GM21529 (cell line): Measurements from ENCODE around the gene TNRC18.
"Not testable (repeated sequence)": the region's sequence is repeated elsewhere in the genome, so short reads cannot be mapped to it uniquely, and the experiment has no call there.

ENCODE experiments used
- ATAC-seq: cut with Tn5 transposase; IDR thresholded peaks from one replicate; pipeline ENCODE4 v1.9.1; 2021; ENCODE audit not compliant: unreplicated experiment

TNRC18 gene

DNA sequence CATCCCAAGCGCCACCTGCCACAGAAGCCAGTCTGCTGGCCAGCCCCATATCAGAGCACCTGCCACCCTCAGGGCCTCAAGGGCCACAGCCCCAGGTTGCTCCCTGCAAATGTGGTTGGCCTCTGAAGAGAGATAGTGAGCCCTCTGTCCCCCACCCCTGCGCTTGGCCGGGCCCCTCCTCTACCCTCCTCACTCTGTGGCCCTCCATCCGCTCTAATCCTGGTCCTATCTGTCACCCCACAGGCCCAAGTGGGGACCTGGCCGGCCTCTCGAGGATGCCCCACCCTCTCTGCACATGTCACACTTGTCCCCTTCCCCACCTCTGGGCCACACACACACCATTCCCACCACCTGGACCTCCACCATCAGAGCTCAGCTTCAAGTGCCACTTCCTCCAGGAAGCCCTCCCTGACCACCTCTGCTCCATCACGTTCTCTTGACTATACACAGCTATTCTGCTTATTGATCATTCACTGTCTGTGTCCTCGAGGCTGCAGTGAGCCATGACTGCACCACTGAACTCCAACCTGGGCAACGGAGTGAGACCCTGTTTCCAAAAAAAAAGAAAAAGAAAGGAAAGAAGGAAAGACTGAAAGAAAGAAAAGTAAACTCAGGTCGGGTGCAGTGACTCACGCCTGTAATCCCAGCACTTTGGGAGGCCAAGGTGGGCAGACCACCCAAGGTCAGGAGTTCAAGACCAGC, 42.4 kb downstream of the TNRC18 start:
- no peak for ATAC-seq

DNA sequence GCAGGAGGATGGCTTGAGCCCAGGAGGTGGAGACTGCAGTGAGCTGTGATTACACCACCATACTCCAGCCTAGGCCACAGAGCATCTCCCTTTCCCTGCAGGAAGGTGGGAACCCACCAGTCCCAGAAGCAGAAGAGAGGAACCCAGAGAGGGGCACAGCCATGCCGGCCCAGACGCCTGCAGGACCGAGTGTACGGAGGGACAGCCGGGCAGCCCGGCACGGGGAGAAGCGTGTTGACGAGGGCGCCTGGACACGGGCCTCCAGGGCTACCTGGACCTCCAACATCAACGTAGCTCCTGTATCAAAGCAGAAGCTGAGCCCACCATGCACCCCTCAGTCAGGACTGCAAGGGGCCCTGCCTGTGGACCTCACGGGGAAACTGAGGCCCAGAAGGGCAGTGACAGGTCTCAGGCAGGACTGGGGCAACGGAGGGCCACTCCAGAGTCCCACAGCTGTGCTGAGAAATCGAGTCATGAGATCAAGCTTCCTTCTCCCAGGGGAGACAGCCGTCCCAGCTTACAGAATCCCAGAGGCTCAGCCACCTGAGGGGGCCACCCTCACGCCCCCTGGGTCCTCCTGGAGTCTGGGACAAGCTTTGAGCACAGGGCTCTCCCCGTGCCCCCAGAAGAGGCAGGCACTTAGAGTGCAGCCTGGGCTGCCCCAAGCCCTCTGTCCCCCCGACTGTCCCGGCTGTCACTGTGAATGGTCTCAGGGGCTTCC, 43.1 kb downstream of the TNRC18 start:
- ATAC-seq = no peak

DNA sequence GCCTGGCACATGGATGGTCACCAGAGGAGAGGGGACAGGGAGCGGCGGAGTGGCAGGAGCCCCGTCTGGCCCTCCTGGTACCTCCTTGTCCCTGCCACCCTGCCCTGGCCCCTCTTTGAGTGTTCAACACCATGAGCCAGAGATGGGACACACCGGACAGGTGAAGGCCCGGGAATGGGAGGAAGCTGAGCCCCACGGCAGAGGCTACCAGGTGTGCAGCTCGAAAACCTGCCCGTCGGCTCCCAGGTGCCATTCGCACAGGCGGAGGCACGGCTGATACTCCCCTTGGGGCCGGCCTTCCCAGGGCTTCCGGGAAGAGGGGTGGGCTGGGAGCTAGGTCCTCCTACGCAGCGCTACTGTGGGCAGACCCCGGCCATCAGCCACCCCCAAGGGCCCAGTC, 44.1 kb downstream of the TNRC18 start:
- no peak for ATAC-seq

DNA sequence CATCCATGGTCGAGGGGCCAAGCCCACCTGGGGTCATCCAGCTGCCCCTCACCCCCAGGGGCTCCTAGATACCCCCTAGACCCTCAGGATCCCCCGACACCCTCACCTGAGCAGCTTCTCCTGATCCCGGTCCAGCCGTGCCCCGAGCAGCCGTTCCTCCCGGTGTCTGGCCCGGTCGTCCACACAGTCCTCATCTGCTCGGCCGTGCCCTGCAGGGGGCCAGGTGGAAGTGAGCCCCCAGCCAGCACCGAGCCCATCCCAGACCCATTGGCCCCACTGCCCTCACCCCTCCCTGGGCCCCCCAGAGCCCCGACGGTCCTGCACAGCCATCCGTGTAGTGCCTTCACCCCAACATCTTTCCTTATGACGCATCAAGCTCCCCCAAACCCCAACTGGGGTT, 45.8 kb downstream of the TNRC18 start:
- no peak for ATAC-seq

DNA sequence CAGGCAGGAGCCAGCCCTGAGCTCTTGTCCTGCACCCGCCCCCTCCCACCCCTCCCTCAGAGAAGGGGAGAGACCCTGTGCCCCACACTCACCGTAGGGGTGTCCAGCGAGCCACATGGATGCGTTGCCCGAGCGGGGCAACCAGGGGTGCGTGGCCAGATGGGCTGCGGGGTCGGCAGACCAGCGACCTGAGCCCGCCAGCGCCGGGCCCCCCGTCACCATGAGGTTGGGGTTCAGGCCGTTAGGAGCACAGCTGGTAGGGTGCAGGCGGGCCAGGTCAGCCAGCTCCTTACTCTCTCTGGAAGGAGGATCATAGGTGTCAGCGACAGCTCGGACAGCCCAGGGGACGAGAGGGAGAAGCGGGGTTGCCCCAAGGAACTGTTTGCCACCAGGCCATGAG, 46.4 kb downstream of the TNRC18 start:
- ATAC-seq = no peak

DNA sequence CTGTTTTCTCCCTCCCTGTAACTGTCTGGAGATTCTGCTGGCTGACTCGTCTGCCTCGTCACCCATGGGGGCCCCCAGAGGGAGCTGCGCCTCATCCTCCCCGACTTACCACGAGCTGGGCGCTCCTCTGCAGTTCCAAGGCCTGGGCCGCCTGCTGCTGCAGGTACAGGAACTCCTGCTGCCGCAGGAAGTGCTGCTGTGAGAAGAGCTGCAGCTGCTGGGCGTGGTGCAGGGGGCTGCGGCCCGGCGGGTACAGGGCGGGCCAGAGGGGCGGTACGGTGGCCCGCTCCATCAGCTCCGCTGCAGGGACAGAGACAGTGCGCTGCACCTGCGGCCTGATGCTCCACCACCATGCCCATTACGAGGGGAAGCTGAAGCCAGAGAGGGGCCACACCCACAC, 47.7 kb downstream of the TNRC18 start:
- ATAC-seq = no peak

DNA sequence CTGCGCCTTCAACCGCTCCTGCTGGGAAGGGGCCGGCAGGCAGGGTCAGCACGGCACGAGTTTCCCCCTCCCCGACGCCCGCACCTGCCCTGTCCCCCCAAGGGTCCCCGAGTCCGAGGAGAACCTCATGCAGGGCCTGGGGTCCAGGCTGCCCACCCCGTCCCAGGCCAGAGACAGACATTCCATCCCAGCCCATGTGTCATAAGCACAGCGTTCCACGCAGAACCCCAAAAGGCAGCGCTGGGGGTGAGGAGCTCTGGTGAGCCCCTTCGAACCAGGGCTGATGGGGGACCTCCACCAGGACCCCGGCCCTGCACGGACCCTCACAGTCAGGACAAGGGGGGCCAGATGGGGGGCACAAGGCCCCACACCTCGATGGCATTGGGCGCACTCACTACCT, 49.2 kb downstream of the TNRC18 start:
- ATAC-seq = no peak

DNA sequence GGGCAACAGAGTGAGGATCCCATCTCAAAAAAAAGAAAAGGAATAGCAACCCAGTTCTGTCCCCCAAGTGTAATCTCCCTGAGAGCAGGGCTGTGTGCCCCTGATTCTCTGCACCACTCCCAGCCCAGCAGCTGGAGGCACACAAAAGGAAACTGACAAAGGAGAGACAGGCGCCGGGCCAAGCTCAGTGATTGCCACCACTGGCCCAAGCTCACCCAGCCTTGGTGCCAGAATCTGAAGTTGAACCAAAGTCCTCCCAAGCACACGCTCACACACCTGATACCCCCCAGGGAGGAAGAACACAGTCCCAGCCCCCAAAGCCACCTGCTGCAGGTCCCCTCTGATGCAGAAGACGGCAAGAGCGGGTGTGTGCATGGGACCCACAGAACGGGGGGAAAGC, 50.3 kb downstream of the TNRC18 start:
- no peak for ATAC-seq

DNA sequence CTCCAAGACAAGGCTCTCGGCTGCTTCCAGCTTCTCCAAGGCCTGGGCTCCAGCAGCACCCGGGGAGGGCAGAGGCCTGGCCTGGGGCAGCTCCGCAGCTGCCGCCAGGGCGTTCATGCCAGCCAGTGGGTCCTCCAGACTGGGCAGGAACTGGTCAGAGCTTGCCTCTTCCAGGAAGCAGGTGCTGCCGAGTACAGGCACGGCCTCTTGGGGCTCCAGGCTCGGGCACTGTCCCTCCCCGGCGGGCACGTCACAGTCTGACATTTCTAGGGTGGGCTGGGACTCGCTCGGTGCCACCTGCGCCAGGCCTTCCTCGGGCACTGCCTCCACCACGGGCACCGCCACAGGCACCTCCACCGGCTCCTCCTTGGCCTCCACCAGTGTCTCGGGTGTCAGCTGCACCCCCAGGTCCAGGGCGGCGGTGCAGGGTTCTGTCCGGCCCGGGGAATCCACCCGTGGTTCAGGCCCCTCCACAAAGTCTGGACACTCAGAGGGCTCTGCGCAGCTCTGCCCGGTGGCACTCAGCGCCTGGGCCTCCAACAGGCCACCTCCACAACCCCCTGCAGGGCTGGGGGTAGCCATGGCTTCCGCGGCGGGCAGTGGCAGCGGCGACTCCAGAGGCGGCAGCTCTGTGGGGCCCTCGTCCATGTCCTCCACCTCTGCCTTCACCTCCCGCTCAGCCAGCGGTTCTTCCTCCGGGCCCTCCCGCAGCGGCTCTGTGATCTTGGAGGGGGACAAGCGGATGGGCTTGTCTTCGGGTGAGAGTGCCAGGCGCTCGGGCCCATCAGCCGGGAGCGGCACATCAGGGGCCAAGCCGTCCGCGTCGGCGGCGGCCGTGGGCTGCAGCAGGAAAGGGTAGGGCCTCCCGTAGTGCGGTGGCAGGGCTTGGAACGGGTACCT, 52.9 kb downstream of the TNRC18 start:
- no peak for ATAC-seq

DNA sequence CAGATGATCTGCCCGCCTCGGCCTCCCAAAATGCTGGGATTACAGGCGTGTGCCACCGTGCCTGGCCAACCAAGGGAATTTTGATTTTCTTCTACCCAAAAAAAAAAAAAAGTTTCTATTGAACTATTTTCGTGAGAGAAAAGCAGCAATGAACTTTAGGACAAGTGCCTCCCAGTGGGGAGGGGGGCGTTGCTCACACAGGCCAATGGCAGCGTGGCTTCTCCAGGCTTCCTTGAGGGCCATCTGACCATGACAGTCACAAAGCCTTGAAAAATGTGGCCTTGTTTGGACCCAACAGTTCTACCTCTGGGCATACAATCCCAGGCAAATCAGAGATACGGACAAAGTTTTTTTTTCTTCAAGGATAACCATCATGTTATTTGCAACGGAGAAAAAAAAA, 56.0 kb downstream of the TNRC18 start:
- ATAC-seq = no peak

DNA sequence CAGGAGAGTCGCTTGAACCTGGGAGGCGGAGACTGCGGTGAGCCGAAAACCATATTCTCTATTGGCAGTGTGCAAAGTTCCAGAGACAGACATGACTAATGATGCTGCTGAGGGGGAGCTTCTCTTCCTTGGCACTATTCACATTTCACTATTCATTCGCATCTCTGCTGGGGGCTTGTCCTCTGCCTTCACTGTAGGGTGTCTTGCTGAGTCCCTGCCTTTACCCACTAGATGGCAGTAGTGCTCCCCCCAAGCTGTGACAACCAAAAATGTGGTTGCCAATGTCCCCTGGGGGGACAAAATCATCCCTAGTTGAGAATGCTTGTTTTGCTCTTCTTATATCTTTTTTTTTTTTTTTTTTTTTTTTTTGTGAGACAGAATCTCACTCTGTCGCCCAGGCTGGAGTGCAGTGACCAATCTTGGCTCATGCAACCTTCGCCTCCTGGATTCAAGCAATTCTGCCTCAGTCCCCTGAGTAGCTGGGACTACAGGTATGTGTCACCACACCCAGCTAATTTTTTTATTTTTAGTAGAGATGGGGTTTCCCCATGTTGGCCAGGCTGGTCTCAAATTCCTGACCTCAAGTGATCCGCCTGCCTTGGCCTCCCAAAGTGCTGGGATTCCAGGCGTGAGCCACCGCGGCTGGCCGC, 57.5 kb downstream of the TNRC18 start:
- not testable (repeated sequence) for ATAC-seq

DNA sequence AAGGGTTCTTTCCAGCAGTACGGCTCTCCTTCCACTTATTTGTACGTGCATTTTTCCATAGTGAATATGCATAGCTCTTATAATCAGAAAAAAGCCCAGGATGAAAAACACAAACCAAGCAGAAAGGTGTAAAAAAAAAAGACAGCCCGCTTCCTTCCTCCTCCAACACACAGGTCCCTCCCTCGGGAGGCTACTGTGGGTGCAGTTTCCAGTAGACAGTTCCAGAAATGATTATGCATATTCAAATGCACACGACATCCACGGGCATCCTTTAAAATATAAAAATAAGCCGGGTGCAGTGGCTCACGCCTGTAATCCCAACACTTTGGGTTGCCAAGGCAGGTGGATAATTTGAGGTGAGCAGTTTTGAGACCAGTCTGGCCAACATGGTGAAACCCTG, 59.9 kb downstream of the TNRC18 start:
- no peak for ATAC-seq

DNA sequence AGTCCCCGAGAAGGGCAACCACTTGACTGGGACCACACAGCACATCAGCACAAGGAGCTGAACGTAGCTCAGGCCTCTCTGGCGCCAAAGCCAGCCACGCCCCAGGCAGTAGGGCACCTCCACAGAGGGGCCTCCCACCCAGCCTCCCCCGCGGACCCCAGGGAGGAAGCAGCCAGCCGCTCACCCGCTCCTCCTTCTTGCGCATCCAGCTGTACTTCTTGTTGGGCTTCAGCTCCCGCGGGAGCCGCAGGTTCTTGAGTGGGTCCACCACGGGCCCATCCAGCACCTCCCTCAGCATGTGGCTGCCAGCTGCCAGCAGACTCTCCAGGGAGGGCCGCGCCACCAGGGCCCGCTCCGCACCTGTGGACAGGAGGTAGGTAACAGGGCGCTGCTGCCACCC, 61.2 kb downstream of the TNRC18 start:
- no peak for ATAC-seq

DNA sequence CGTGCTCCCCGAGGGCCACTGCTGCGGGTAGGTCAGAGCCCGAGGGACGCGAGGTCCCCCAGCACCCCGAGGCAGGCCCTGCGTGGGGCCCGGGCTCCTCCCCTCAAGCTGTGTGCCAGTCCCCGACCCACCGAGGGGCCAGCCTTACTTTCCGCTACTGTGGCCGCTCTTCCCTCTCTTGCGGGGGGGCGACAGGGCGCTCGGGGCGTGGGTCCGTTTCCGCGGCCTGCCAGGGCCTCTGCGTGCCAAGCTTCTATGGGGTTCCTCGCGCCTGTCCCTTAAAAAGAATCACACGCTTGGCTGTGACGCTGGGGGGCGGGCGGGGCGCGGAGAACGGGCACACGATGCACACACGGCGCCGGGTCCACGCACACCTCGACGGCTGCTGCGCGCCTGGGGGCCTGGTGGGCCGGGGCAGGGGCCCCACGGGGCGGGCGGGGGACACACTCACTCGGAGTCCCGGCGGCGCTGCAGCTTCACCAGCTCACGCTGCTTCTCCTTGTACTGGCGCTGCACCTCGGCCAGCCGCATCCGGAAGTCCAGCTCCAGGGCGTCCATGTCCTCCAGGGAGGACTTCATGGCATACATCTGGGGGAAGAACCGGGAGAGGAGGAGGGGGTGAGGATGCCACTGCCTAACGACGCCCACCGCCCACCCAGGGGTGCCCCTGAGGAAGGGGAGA, 62.0 kb downstream of the TNRC18 start:
- no peak for ATAC-seq

DNA sequence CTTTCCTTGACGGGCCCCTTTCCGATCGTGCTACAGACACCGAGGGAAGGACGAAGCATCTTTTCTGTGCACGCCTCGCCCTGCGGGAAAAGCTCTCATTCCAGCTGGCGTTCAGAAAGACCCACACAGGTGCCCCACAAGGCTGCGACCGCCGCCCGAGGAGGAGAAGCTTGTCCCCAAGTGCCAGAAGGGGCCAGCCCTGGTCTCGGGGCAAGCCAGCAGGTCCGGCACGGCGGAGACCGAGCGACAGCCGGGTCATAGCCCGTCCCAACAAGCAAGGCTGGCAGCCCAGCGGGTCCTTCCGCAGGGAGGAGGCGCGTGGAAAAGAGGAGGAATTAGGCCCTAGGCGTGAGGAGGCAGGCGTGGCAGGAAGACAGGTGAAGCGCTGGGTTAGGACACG, 62.7 kb downstream of the TNRC18 start:
- ATAC-seq = no peak

DNA sequence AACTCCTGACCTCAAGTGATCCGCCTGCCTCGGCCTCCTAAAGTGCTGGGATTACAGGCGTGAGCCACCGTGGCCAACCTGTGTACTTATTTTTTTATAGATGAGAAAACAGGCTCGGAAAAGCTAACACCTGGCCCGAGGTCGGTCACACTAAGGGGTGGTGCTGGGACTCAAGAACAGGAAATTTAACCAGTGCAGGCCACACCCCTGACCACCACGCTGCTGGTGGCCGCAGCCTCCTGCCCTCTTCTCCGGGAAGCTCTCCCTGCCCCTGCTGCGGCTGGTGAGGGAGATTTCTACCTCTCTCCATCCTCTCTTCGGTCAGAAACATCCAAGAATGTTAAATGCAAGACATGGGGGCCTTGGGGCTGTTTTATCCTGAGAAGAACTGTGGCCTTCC, 63.2 kb downstream of the TNRC18 start:
- no peak for ATAC-seq

DNA sequence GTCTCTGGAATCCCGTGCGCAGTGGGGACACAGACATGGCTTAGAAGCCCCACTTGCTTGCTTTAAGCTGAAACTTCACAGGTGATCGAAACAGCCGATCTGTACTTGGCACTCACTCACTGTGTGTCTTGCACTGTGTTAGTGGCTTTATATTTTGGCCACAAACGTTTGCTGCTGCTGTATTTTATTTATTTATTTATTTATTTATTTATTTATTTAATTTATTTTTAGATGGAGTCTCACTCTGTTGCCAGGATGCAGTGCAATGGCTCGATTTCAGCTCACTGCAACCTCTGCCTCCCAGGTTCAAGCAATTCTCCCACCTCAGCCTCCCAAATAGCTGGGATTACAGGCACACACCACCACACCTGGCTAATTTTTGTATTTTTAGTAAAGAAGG, 63.6 kb downstream of the TNRC18 start:
- not testable (repeated sequence) for ATAC-seq

DNA sequence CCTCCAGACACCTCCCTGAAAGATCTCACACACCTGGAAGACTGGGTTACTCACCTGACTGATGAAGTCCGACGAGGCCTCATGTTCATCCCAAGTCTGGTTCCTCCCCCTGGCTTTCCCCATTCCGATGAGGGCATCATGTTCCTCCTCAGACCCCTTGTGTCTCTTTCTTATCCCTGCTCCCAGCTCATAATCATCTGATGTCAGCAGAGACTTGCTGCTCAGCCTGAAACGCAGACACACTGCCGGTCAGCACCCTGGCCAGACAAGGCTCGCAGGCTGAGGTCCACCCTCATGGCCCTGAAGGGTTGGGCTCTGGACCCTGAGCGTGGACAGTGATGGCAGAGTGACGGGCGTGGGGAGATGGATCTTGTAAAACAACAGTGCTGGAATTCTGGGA, 64.3 kb downstream of the TNRC18 start:
- ATAC-seq = no peak

DNA sequence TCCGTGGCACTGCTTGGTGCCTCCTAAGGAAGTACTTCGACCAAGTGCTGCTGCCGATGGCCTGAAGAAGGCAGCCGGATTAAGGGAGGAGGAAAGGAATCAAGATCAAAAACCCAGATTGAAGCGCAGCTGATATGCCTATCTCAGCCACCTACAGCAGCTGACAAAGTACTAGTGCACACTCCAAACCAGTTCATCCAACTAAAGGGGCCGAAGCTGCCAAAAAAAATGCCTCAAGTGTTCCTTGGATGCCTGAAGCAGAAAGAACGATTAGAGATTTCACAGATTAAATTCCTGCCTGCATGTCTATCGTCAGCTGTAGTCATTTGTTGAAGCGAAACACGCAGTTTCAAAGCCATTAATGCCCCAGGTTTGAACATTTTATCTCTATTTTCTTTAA, 65.7 kb downstream of the TNRC18 start:
- ATAC-seq = no peak

DNA sequence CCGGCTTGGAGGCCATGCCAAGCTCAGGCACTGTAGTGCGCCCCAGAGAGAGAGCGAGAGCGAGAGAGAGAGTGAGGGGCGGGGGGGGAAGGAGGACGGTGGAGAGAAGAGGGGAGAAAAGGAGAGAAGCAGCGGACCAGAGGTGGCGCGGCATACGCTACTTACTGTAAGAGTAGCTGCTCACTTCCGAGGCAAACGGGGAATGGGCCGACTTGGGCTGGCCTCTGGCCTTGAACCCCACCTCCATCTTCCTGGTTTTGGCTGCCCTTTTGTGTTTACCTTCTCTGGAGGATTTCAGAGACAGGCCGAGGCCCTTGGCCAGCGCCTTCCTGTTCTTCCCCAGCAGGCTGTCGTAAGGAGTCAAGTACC, 66.9 kb downstream of the TNRC18 start:
- ATAC-seq = no peak
